Activated T-helper 1 cell treated with anti-CD3 and anti-CD28 coated beads, Interleukin-12 subunit alpha, Interleukin-12 subunit beta, Interleukin-2, Interleukin-4 antibody, amounts not matched to agents 30 ng/mL and 10 ng/mL and 1 ng/mL, durations not matched to agents 14 hours and 24 hours and 36 hours (primary cell): Measurements from ENCODE around the gene WSB1. TPM values are rescaled to one million over a fixed set of nuclear protein-coding genes. Genes with fewer than 3 reads are reported as not detected.
"Not testable (repeated sequence)": the region's sequence is repeated elsewhere in the genome, so short reads cannot be mapped to it uniquely, and the experiment has no call there.

ENCODE experiments used
- DNase-seq: peaks from one replicate; pipeline ENCODE4 v3.0.0; 2021; ENCODE audit warnings: low spot score
- H3K27ac Mint-ChIP-seq: one replicate; pipeline ENCODE4 v1.8.0; 2021; ENCODE audit warnings: mild to moderate bottlenecking, mixed read lengths
- H3K27me3 Mint-ChIP-seq: one replicate; pipeline ENCODE4 v1.8.0; 2022; ENCODE audit warnings: mild to moderate bottlenecking, moderate library complexity, mixed read lengths; ENCODE audit not compliant: insufficient read depth
- H3K36me3 Mint-ChIP-seq: one replicate; pipeline ENCODE4 v1.8.0; 2021; ENCODE audit warnings: low read depth, mixed read lengths
- H3K4me1 Mint-ChIP-seq: one replicate; pipeline ENCODE4 v1.8.0; 2021; ENCODE audit warnings: low read depth, mixed read lengths
- H3K4me3 Mint-ChIP-seq: one replicate; pipeline ENCODE4 v1.8.0; 2021; ENCODE audit warnings: mild to moderate bottlenecking, moderate library complexity, mixed read lengths
- H3K9me3 Mint-ChIP-seq: one replicate; pipeline ENCODE4 v1.8.0; 2021; ENCODE audit warnings: mixed read lengths
- intact Hi-C: fragments of 100-400 bp; cut with micrococcal nuclease; formaldehyde crosslinking; loops from one replicate; pipeline ENCODE4 v1.15.1; 2024
- total RNA-seq: library from RNA; stranded (reverse); gene quantifications from 2 replicates; pipeline ENCODE4 v1.2.3, GENCODE V29; 2022

The WSB1 gene
- total RNA-seq, 1 donor from 2014 or later = 90.3 TPM

- peaks cover 7% of the 10 kb centered on the region for H3K36me3 Mint-ChIP-seq
- H3K27ac Mint-ChIP-seq = no peak overlapping the region
- no peaks in the 10 kb centered on the region for H3K4me1 Mint-ChIP-seq
- intact Hi-C loops = no loop called here
- H3K27me3 Mint-ChIP-seq = peaks cover 9% of the 10 kb centered on the region
- DNase-seq = no peak
- H3K4me3 Mint-ChIP-seq = no peak overlapping the region
- H3K9me3 Mint-ChIP-seq = no peaks in the 10 kb centered on the region
These were observed 29.8 kb downstream of the WSB1 start for GRCh38 chr17:27323538-27324215.

GRCh38 chr17:27324771-27325339 is 30.9 kb downstream of the WSB1 start:
- DNase-seq = no peak
- H3K9me3 Mint-ChIP-seq = no peaks in the 10 kb centered on the region
- no peaks in the 10 kb centered on the region for H3K36me3 Mint-ChIP-seq
- H3K4me3 Mint-ChIP-seq = no peak overlapping the region
- H3K27me3 Mint-ChIP-seq = peaks cover 9% of the 10 kb centered on the region
- H3K4me1 Mint-ChIP-seq = no peaks in the 10 kb centered on the region
- no peak overlapping the region for H3K27ac Mint-ChIP-seq
- intact Hi-C loops = no loop called here

- intact Hi-C loops = no loop called here
- Mint-ChIP-seq H3K27me3 (peaks cover 9% of the 10 kb centered on the region), H3K4me1 (no peaks in the 10 kb centered on the region), H3K4me3 (no peak overlapping the region), H3K27ac (no peak overlapping the region), H3K36me3 (no peaks in the 10 kb centered on the region), H3K9me3 (no peaks in the 10 kb centered on the region)
- no peak for DNase-seq
These were observed 32.1 kb downstream of the WSB1 start for GRCh38 chr17:27326051-27326450.

GRCh38 chr17:27326585-27326984 is 32.7 kb downstream of the WSB1 start:
- no peak overlapping the region for H3K4me3 Mint-ChIP-seq

GRCh38 chr17:27327397-27327796 is 33.5 kb downstream of the WSB1 start:
- Mint-ChIP-seq H3K27me3 (peaks cover 9% of the 10 kb centered on the region), H3K4me3 (no peak overlapping the region), H3K36me3 (no peaks in the 10 kb centered on the region), H3K27ac (no peak overlapping the region), H3K9me3 (no peaks in the 10 kb centered on the region), H3K4me1 (peaks cover 5% of the 10 kb centered on the region)
- DNase-seq = no peak
- intact Hi-C loops = no loop called here

More at GRCh38 chr17:27326585-27326984, 32.7 kb downstream of the WSB1 start:
- intact Hi-C loops = no loop called here
- H3K27ac Mint-ChIP-seq = no peak overlapping the region
- H3K36me3 Mint-ChIP-seq = no peaks in the 10 kb centered on the region
- no peak for DNase-seq
- H3K27me3 Mint-ChIP-seq = peaks cover 9% of the 10 kb centered on the region
- no peaks in the 10 kb centered on the region for H3K4me1 Mint-ChIP-seq
- H3K9me3 Mint-ChIP-seq = no peaks in the 10 kb centered on the region

- Mint-ChIP-seq H3K36me3 (no peaks in the 10 kb centered on the region), H3K9me3 (no peaks in the 10 kb centered on the region), H3K27me3 (peaks cover 9% of the 10 kb centered on the region), H3K4me1 (peaks cover 9% of the 10 kb centered on the region), H3K4me3 (no peak overlapping the region), H3K27ac (no peak overlapping the region)
- intact Hi-C loops = no loop called here
- DNase-seq = no peak
These were observed 34.0 kb downstream of the WSB1 start for GRCh38 chr17:27327871-27328270.

GRCh38 chr17:27328686-27329085 is 34.8 kb downstream of the WSB1 start:
- DNase-seq, intact Hi-C loops, H3K9me3 Mint-ChIP-seq, H3K36me3 Mint-ChIP-seq, H3K27me3 Mint-ChIP-seq, H3K4me3 Mint-ChIP-seq, H3K27ac Mint-ChIP-seq: not testable (repeated sequence)
- peaks cover 15% of the 10 kb centered on the region for H3K4me1 Mint-ChIP-seq

GRCh38 chr17:27329146-27329805 is 35.4 kb downstream of the WSB1 start:
- intact Hi-C loops = no loop called here
- H3K4me3 Mint-ChIP-seq = no peak overlapping the region
- peaks cover 9% of the 10 kb centered on the region for H3K27me3 Mint-ChIP-seq
- no peaks in the 10 kb centered on the region for H3K36me3 Mint-ChIP-seq
- no peak for DNase-seq
- peaks cover 20% of the 10 kb centered on the region for H3K4me1 Mint-ChIP-seq
- no peak overlapping the region for H3K27ac Mint-ChIP-seq
- no peaks in the 10 kb centered on the region for H3K9me3 Mint-ChIP-seq

GRCh38 chr17:27332047-27332393 is 38.1 kb downstream of the WSB1 start:
- no peak for DNase-seq
- Mint-ChIP-seq H3K4me3 (peak overlapping the region; percentile 73), H3K4me1 (peaks cover 20% of the 10 kb centered on the region), H3K9me3 (no peaks in the 10 kb centered on the region), H3K27me3 (peaks cover 7% of the 10 kb centered on the region), H3K27ac (peak overlapping the region; percentile 61), H3K36me3 (no peaks in the 10 kb centered on the region)
- intact Hi-C loops = loop anchor here (1.0 to 2.0 kb wide), 2 partner anchors 21 to 96 kb away; no protein-coding TSS in a partner anchor

- intact Hi-C loops = loop anchor here (1.0 to 2.0 kb wide), 3 partner anchors 20 to 96 kb away; partner anchors contain the start of gene WSB1
- Mint-ChIP-seq H3K9me3 (no peaks in the 10 kb centered on the region), H3K27me3 (peaks cover 3% of the 10 kb centered on the region), H3K27ac (peak overlapping the region; percentile 95), H3K36me3 (no peaks in the 10 kb centered on the region), H3K4me1 (peaks cover 20% of the 10 kb centered on the region), H3K4me3 (peak overlapping the region; percentile 77)
- DNase-seq = peak; percentile 81
These were observed 38.8 kb downstream of the WSB1 start for GRCh38 chr17:27332485-27333409.

DNA sequence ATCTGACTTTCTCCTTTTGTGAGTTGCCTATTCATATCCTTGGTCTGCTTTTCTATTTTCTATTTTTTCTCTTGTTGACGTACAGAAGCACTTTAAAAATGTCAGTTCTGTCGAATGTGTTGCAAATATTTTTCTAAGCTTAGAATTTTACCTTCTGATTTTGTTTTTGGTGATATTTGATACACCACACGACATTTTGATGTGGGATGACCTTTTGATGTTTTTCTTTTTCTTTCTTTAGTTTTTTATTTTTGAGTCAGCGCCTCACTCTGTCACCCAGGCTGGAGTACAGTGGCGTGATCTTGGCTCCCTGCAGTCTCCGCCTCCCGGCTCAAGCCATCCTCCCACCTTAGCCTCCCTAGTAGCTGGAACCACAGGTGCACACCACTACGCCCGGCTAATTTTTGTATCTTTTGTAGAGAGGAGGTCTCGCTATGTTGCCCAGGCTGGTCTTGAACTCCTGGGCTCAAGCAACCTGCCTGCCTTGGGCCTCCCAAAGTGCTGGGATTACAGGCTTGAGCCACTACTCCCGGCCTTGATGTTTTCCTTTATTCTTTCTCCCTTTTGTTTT is 39.6 kb downstream of the WSB1 start:
- H3K4me1 Mint-ChIP-seq = peaks cover 20% of the 10 kb centered on the region
- intact Hi-C loops = loop anchor here (1.0 to 2.0 kb wide), 2 partner anchors 19 to 39 kb away; partner anchors contain the start of gene WSB1
- DNase-seq = no peak
- H3K9me3 Mint-ChIP-seq = no peaks in the 10 kb centered on the region
- H3K27me3 Mint-ChIP-seq = no peaks in the 10 kb centered on the region
- no peaks in the 10 kb centered on the region for H3K36me3 Mint-ChIP-seq
- H3K4me3 Mint-ChIP-seq = peak overlapping the region; percentile 77
- H3K27ac Mint-ChIP-seq = peak overlapping the region; percentile 95

GRCh38 chr17:27336184-27336583 is 42.3 kb downstream of the WSB1 start:
- intact Hi-C loops = no loop called here
- no peak for DNase-seq
- Mint-ChIP-seq H3K27me3 (no peaks in the 10 kb centered on the region), H3K27ac (no peak overlapping the region), H3K4me1 (peaks cover 27% of the 10 kb centered on the region), H3K36me3 (no peaks in the 10 kb centered on the region), H3K9me3 (no peaks in the 10 kb centered on the region), H3K4me3 (no peak overlapping the region)
